NCI-H1105 (cell line): ENCODE results near the gene SORCS2.

ENCODE experiments used
- DNase-seq: peaks from one replicate; lab custom pipeline; 2025; lab: John Stamatoyannopoulos, UW

The SORCS2 gene

GRCh38 chr4:7244751-7245320, 52.5 kb downstream of the SORCS2 start:
- DNase-seq, result no peak

GRCh38 chr4:7247521-7247920, 55.2 kb downstream of the SORCS2 start:
- DNase-seq, result no peak

- no peak for DNase-seq
These were observed 55.6 kb downstream of the SORCS2 start for GRCh38 chr4:7247946-7248345.

- no peak for DNase-seq
These were observed 56.5 kb downstream of the SORCS2 start for GRCh38 chr4:7248857-7249256.

- no peak for DNase-seq
These were observed 59.0 kb downstream of the SORCS2 start for GRCh38 chr4:7251321-7251720.

GRCh38 chr4:7252051-7252450, 59.7 kb downstream of the SORCS2 start:
- no peak for DNase-seq

GRCh38 chr4:7252510-7253340, 60.4 kb downstream of the SORCS2 start:
- DNase-seq, result no peak

- no peak for DNase-seq
These were observed 61.0 kb downstream of the SORCS2 start for GRCh38 chr4:7253341-7253700.

- no peak for DNase-seq
These were observed 61.5 kb downstream of the SORCS2 start for GRCh38 chr4:7253837-7254236.

- no peak for DNase-seq
These were observed 62.6 kb downstream of the SORCS2 start for GRCh38 chr4:7254736-7255487.

GRCh38 chr4:7255488-7255881, 63.1 kb downstream of the SORCS2 start:
- DNase-seq, result no peak

- no peak for DNase-seq
These were observed 63.7 kb downstream of the SORCS2 start for GRCh38 chr4:7255996-7256395.

GRCh38 chr4:7256984-7257810, 64.9 kb downstream of the SORCS2 start:
- DNase-seq, result no peak

- no peak for DNase-seq
These were observed 66.7 kb downstream of the SORCS2 start for GRCh38 chr4:7259039-7259438.

- DNase-seq, result no peak
These were observed 68.2 kb downstream of the SORCS2 start for GRCh38 chr4:7260569-7260968.

GRCh38 chr4:7261087-7261486, 68.7 kb downstream of the SORCS2 start:
- no peak for DNase-seq

GRCh38 chr4:7261536-7261935, 69.2 kb downstream of the SORCS2 start:
- DNase-seq, result no peak

- no peak for DNase-seq
These were observed 69.8 kb downstream of the SORCS2 start for GRCh38 chr4:7262134-7262533.

- DNase-seq, result no peak
These were observed 70.8 kb downstream of the SORCS2 start for GRCh38 chr4:7263166-7263565.

- DNase-seq, result no peak
These were observed 72.4 kb downstream of the SORCS2 start for GRCh38 chr4:7264694-7265093.

GRCh38 chr4:7266525-7267292, 74.4 kb downstream of the SORCS2 start:
- no peak for DNase-seq
